Activated T-cell treated with anti-CD3 and anti-CD28 coated beads, Interleukin-2, amount 50 U/mL, for 72 hours (primary cell): ENCODE results near the gene ZNF418. TPM values are rescaled to one million over a fixed set of nuclear protein-coding genes. Genes with fewer than 3 reads are reported as not detected.
"Not testable (repeated sequence)": the region's sequence is repeated elsewhere in the genome, so short reads cannot be mapped to it uniquely, and the experiment has no call there.

ENCODE experiments used
- ATAC-seq, 2 donors: fragments of 150-1000 bp; cut with Tn5 transposase; replicated peaks in 1 of 2; 2 replicates each; pipeline ENCODE4 v1.10.0; 2021; ENCODE audit warnings: moderate library complexity in 2 of 2, mild to moderate bottlenecking in 1 of 2
- DNase-seq, 2 donors: peaks; one replicate each; pipeline ENCODE4 v3.0.0; 2021 to 2022; ENCODE audit warnings: mixed read lengths in 1 of 2
- H3K27ac Mint-ChIP-seq: one replicate; pipeline ENCODE4 v1.8.0; 2022; ENCODE audit warnings: mild to moderate bottlenecking, moderate library complexity, mixed read lengths
- H3K27me3 Mint-ChIP-seq: one replicate; pipeline ENCODE4 v1.8.0; 2022; ENCODE audit warnings: low read depth, mixed read lengths
- H3K36me3 Mint-ChIP-seq, 2 donors: one replicate each; pipeline ENCODE4 v1.8.0; 2022; ENCODE audit warnings: mixed read lengths in 2 of 2, mild to moderate bottlenecking in 1 of 2; ENCODE audit not compliant: insufficient read depth in 2 of 2
- H3K4me1 Mint-ChIP-seq: one replicate; pipeline ENCODE4 v1.8.0; 2022; ENCODE audit warnings: low read depth, mixed read lengths
- H3K4me3 Mint-ChIP-seq, 2 donors: one replicate each; pipeline ENCODE4 v1.8.0; 2022; ENCODE audit warnings: mild to moderate bottlenecking in 2 of 2, mixed read lengths in 2 of 2, moderate library complexity in 2 of 2
- H3K9me3 Mint-ChIP-seq, 2 donors: one replicate each; pipeline ENCODE4 v1.8.0; 2022; ENCODE audit warnings: mixed read lengths in 2 of 2
- total RNA-seq, 2 donors: library from RNA; stranded (reverse); gene quantifications; one replicate each; pipeline ENCODE4 v1.2.3, GENCODE V29; 2022

Gene ZNF418
- total RNA-seq, 2 donors from 2014 or later, result 3.4 to 8.0 TPM

DNA sequence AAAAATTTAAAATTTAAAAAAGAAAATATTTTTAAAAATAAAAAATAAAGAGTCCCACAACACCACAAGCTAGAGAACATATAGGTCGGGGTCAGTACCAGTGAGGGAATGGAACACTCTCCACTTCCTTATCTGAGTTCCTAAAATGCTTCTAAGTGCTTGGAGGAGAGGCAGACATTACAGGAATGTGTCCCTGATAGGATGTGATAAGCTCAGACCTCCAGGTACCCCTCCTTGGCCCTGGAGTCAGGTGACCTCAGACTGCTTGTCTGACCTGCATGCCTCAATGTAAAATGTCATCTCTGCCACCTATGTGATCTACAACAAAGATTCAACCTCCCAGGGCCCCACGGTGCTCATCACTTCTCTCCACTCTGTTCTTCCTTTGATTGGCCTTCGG lies 49.2 kb downstream of the ZNF418 start:
- Mint-ChIP-seq H3K27me3 (no peaks in the 10 kb centered on the region), H3K9me3 (peaks cover 12 to 23% of the 10 kb centered on the region in 2 donors), H3K36me3 (peaks cover 28 to 70% of the 10 kb centered on the region in 2 donors), H3K4me1 (peaks cover 38% of the 10 kb centered on the region), H3K4me3 (peak overlapping the region; percentile 3 to 7), H3K27ac (no peak overlapping the region)
- ATAC-seq, result no peak
- DNase-seq, result no peak

- peaks cover 68 to 79% of the 10 kb centered on the region in 2 donors for H3K36me3 Mint-ChIP-seq
- H3K4me1 Mint-ChIP-seq, H3K27me3 Mint-ChIP-seq, H3K27ac Mint-ChIP-seq, DNase-seq, H3K4me3 Mint-ChIP-seq, ATAC-seq: not testable (repeated sequence)
- H3K9me3 Mint-ChIP-seq, result peaks cover 19 to 50% of the 10 kb centered on the region in 2 donors
These were observed 61.1 kb downstream of the ZNF418 start for GRCh38 chr19:57873883-57874799.

DNA sequence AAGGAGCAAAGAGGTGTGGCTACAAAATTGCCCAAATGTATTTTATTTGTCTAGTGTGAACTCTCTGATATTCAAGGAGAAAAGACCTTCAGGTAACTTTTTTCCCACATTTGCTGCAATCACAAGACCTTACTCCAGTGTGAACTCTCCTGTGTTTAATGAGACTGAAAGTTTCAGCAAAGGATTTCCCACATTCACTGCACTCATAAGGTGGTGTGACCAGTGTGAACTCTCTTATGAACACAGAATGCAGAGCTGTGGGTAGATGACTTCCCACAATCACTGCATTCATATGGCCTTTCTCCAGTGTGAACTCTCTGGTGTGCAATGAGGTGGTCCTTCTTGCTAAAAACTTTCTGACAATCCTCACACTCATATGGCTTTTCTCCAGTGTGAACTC lies 62.8 kb downstream of the ZNF418 start:
- H3K9me3 Mint-ChIP-seq, result peaks cover 18 to 46% of the 10 kb centered on the region in 2 donors
- no peak overlapping the region for H3K27ac Mint-ChIP-seq
- H3K27me3 Mint-ChIP-seq, result no peaks in the 10 kb centered on the region
- H3K4me1 Mint-ChIP-seq, result no peaks in the 10 kb centered on the region
- no peak for DNase-seq
- ATAC-seq, result no peak
- peaks cover 65 to 77% of the 10 kb centered on the region in 2 donors for H3K36me3 Mint-ChIP-seq
- H3K4me3 Mint-ChIP-seq, result no peak overlapping the region

Other genes with a start within 250 kb of the ZNF418 start
- gene ZNF154, start 226.2 kb downstream of the ZNF418 start, total RNA-seq, result 1 to 10 TPM; 4.3 to 5.3 TPM
- 10 to 100 TPM; 14.3 to 20.1 TPM for gene ZNF671, start 207.8 kb downstream of the ZNF418 start, total RNA-seq
- gene ZNF776, start 188.6 kb downstream of the ZNF418 start, total RNA-seq, result 10 to 100 TPM; 13.4 to 14.1 TPM
- 10 to 100 TPM; 18.5 to 20.0 TPM for gene ZNF586, start 165.7 kb downstream of the ZNF418 start, total RNA-seq
- gene ZNF552, start 120.5 kb downstream of the ZNF418 start, total RNA-seq, result 1 to 10 TPM; 7.7 to 8.4 TPM
- 10 to 100 TPM; 16.8 to 18.0 TPM for gene ZNF587B, start 105.1 kb downstream of the ZNF418 start, total RNA-seq
- gene ZNF587, start 85.5 kb downstream of the ZNF418 start, total RNA-seq, result 10 to 100 TPM; 31.5 to 32.5 TPM
- gene ZNF814, start 46.4 kb downstream of the ZNF418 start, total RNA-seq, result 10 to 100 TPM; 16.1 to 21.4 TPM
- gene ZNF417, start 18.8 kb downstream of the ZNF418 start, total RNA-seq, result 10 to 100 TPM; 12.6 to 13.8 TPM
- gene ZNF256, start 12.3 kb upstream of the ZNF418 start, total RNA-seq, result 10 to 100 TPM in 1 of 2 donors, 1 to 10 TPM in 1; 8.4 to 10.6 TPM
- gene C19orf18, start 39.1 kb upstream of the ZNF418 start, total RNA-seq, result 1 to 10 TPM in 1 of 2 donors, under 1 TPM in 1; 0.91 to 2.1 TPM
- gene ZNF606, start 67.4 kb upstream of the ZNF418 start, total RNA-seq, result 10 to 100 TPM; 13.1 to 13.8 TPM
- gene ZSCAN1, start 98.6 kb upstream of the ZNF418 start, total RNA-seq, result not detected
- gene ZNF135, start 123.9 kb upstream of the ZNF418 start, total RNA-seq, result 1 to 10 TPM; 1.7 to 1.9 TPM
- gene ZSCAN18, start 162.8 kb upstream of the ZNF418 start, total RNA-seq, result 10 to 100 TPM; 34.0 to 51.3 TPM
- gene ZNF329, start 215.4 kb upstream of the ZNF418 start, total RNA-seq, result 1 to 10 TPM; 8.0 to 9.8 TPM
- 10 to 100 TPM; 32.1 to 42.8 TPM for gene ZNF274, start 247.7 kb upstream of the ZNF418 start, total RNA-seq